ENCODE measurements around the gene NME5.
"Not testable (repeated sequence)": the region's sequence is repeated elsewhere in the genome, so short reads cannot be mapped to it uniquely, and the experiment has no call there.

NME5 gene

DNA sequence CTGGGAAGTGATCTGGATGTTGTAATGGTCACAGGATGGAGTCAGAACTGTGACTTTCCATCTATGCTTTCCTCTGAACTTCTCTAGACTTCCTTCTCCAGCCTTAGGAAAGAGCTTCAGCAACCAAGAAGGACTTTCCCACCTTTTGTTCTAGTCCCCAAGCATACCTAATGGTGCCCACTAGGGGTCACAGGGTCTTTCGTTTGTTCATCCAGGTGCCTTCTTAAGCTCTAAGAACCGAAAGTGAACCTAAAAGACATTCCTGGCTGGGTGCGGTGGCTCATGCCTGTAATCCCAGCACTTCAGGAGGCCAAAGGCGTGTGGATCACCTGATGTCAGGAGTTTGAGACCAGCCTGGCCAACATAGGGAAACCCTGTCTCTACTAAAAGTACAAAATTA lies 57.2 kb downstream of the NME5 start:
- FAIRE-seq, result no peak

DNA sequence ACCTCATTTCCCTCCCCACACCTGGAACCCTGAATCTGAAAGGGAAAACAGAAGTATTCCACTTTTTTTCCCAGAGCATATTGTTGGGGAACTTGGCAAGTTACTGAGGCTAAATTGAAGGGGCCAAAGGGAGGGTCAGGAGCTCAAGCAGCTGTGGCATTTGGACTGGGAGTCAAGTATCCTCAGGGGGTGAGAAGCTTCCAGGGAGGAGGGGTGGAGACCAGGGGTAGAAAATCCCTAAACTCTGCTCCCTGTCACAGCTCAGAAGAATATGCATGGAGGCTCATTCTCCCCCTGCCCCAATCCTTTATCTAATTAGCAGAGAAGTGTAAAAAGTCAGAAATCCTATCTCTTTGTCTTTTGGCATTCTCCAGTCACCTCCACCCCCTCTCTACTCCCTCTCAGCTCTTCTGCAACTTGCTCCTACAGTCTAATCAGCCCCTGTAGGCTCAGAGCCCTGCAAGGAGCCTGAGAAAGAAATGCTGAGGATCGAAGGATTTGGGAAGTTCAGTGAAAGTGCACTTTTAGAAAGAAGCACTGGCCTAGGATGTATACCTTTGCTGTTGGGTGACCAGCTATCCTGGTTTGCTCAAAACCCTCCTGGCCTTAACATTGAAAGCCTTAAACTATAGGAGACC lies 61.1 kb downstream of the NME5 start:
- FAIRE-seq (no peak), DNase-seq (ENCODE audit: low spot score) (no peak)

More for the DNA sequence above, 57.2 kb downstream of the NME5 start:
- DNase-seq (ENCODE audit: low spot score), result no peak

DNA sequence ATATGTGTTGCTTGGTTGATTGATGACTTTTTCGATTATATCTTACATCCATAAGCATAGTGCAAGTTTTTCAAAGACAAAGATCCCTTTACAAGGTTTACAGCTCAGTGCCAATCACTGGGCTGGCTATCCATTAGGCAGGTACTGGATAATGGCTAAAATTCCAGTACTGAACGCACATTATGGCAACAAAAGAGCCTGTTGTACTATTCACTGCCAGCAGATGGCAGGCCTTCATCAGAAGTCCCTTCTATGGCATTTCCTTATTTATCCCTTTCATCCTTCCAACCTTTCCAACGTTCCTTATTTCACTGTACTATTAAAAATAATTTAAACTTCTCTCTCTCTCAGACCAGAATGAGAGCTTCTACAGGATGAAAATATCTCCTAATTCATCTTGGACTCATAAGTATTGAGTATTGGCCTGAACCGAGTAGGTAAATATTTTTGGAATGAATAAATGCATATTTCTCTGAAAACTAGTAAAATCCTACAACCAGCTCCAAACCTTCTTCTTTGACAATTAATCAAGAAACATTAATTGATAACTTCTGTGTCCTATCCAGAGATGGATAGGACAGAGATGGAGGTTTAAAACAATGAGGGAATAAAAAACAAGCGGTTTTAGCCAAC lies 62.0 kb downstream of the NME5 start:
- DNase-seq (ENCODE audit: low spot score) (peak; percentile 60), FAIRE-seq (no peak)

DNA sequence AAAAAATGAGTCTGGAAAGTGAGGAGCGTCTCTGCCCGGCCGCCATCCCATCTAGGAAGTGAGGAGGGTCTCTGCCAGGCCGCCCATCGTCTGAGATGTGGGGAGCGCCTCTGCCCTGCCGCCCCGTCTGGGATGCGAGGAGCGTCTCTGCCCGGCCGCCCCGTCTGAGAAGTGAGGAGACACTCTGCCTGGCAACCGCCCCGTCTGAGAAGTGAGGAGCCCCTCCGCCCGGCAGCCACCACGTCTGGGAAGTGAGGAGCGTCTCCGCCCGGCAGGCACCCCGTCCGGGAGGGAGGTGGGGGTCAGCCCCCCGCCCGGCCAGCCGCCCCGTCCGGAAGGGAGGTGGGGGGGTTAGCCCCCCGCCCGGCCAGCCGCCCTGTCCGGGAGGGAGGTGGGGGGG lies 69.2 kb downstream of the NME5 start:
- FAIRE-seq; DNase-seq (ENCODE audit: low spot score): not testable (repeated sequence)

DNA sequence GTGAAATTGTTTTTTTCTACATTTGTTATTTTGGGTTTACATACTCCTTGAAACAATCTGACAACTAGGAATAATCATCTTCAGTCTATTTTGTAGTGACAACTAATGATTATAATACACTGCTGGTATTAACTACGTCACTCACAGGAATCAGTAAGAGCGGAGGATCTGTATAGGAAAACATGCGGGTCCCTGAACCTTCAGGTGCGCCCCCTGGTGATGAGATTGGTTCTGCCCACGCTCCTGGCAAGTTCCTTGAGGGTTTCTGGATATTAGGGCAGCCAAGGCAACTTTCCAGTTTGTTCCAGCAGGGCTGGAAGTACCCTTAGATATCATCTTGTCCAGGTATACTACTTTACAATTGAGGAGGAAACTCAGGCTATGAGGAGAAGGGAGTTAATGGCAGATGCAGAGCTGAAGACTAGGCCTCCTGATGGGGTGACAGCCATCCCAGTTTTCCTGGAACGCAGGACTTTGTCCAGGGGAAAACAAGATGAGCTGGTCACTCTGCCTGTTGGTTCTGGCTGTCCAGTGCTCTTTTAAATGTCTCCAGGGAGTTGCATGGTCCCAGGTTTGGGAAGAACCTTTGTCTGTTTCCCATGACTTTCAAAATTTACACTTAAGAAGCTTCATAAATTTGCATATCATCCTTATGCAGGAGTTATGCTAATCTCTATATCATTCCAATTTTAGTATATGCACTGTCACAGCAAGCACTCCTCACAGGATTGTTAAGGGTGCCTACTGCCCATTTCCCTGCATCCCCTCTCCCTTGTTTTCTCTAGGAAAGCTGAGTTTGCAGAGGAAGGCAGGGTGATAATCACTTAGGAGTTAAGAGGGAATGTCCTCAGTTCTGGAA lies 70.3 kb downstream of the NME5 start:
- DNase-seq (ENCODE audit: low spot score) (peak; percentile 68), FAIRE-seq (no peak)

DNA sequence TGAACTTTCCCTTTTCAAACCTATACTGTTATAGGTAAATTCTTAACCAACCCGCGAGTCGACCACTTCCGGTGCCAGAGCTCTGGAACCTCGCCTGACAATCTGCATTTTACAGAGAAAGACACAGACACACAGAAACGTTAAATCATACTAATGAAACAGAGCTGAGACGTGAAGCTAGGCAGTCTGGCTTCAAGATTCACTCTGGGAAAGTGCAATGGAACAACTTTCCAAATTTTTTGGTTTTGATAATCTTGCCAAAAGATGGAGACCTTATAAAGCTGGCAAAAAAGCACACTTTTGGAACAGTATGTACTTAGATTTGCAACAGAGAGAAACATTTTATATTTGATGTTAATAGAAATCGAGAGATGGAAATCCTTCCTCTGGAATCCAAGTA lies 71.3 kb downstream of the NME5 start:
- FAIRE-seq, result no peak

More for the DNA sequence above, 71.3 kb downstream of the NME5 start:
- no peak for DNase-seq (ENCODE audit: low spot score)
